ENCODE results near the gene REP15. TPM values are rescaled to one million over a fixed set of nuclear protein-coding genes. Genes with fewer than 3 reads are reported as not detected.

The REP15 gene
- total RNA-seq, 1 donor from 2014 or later, result 0.35 TPM

DNA sequence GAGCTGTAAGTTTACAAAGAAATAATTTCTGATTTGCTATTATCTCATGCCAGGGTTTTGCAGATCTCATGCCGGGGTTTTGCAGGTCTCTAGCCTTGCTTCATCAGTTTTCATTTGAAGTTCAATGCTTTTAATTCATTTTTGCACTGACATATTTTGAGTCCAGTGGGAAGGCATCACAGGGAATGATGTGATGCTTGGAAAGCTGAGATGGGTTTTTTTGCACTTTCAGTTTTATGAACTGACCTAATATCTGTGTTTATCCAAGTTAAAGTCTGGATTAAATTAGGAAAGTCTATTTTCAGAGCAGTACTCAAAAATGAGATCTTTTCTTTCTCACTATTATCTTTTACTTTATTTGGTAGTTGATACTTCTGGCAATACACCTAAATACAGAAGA is 23.6 kb upstream of the REP15 start:
- intact Hi-C loops (cut with micrococcal nuclease), result no loop called here
- ChIA-PET CTCF (no interaction called here), POLR2A (no interaction called here)

DNA sequence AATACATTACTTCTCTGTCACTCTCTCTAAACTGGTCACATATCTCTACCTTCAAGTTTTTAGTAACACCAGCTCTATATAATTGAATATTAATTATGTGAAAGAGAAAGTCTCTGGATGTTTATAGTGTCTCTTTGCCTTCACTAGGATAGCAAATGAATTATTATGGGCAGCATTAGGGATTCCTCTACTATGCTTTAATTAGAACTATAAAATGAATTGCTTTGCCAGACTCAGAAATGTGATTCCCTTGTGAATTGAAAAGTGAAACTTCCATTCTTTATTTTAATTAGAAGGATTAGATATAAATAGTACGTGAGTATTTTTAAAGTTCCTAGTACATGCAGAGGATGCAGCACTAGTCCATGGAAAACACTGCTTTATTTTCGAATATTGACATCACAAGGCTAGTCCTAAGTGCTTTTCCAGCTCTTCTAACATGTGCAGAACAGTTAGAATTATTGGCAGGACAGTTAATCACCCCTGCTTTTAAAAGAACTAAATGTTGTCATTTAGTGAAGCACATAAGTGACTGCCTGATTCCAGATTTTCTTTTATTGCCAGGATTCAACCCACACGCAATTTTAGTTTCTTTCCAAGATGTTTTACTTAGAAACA is 23.0 kb upstream of the REP15 start:
- POLR2A ChIA-PET, result no interaction called here
- Mint-ChIP-seq H3K27me3 (no peaks in the 10 kb centered on the region), H3K4me1 (no peaks in the 10 kb centered on the region), H3K36me3 (ENCODE audit: low read depth) (peaks cover 10% of the 10 kb centered on the region), H3K4me3 (no peak overlapping the region), H3K9me3 (no peaks in the 10 kb centered on the region), H3K27ac (no peak overlapping the region)
- intact Hi-C loops (cut with micrococcal nuclease), result no loop called here
- no peak for DNase-seq
- TF ChIP-seq, protein P1, sequence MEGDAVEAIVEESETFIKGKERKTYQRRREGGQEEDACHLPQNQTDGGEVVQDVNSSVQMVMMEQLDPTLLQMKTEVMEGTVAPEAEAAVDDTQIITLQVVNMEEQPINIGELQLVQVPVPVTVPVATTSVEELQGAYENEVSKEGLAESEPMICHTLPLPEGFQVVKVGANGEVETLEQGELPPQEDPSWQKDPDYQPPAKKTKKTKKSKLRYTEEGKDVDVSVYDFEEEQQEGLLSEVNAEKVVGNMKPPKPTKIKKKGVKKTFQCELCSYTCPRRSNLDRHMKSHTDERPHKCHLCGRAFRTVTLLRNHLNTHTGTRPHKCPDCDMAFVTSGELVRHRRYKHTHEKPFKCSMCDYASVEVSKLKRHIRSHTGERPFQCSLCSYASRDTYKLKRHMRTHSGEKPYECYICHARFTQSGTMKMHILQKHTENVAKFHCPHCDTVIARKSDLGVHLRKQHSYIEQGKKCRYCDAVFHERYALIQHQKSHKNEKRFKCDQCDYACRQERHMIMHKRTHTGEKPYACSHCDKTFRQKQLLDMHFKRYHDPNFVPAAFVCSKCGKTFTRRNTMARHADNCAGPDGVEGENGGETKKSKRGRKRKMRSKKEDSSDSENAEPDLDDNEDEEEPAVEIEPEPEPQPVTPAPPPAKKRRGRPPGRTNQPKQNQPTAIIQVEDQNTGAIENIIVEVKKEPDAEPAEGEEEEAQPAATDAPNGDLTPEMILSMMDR (IDR thresholded peaks at IDR 0.05), result no peak
- ATAC-seq (ENCODE audit: low read depth), result no peak
- CTCF ChIA-PET, result no interaction called here

More for the DNA sequence above, 23.6 kb upstream of the REP15 start:
- Mint-ChIP-seq H3K4me1 (no peaks in the 10 kb centered on the region), H3K4me3 (no peak overlapping the region), H3K27me3 (no peaks in the 10 kb centered on the region), H3K27ac (no peak overlapping the region), H3K36me3 (ENCODE audit: low read depth) (peaks cover 15% of the 10 kb centered on the region), H3K9me3 (no peaks in the 10 kb centered on the region)
- ATAC-seq (ENCODE audit: low read depth) (no peak), DNase-seq (no peak)
- TF ChIP-seq, protein P1 (IDR thresholded peaks at IDR 0.05), result no peak

DNA sequence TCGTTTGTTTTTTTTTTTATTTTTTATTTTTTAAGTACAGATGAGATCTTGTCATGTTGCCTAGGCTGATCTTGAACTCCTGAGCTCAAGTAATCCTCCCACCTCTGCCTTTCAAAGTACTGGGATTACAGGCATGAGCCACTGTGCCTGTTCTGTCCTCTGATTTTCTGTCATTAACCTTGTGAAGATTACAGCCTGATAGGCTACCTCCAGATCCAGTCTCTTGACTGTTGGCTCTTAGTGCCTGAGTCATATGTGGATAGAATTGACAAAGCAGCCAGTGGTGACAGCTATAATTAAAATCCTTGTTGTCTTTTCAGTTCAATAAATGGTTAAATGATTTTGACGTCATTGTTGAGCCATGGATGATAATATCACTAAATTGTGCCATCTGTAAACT is 21.3 kb upstream of the REP15 start:
- no peaks in the 10 kb centered on the region for H3K4me1 Mint-ChIP-seq
- ATAC-seq (ENCODE audit: low read depth) (no peak), DNase-seq (no peak)
- no peaks in the 10 kb centered on the region for H3K9me3 Mint-ChIP-seq
- H3K36me3 Mint-ChIP-seq (ENCODE audit: low read depth), result peaks cover 8% of the 10 kb centered on the region
- POLR2A ChIA-PET, result no interaction called here
- H3K4me3 Mint-ChIP-seq, result no peak overlapping the region
- TF ChIP-seq, protein P1 (IDR thresholded peaks at IDR 0.05), result no peak
- intact Hi-C loops (cut with micrococcal nuclease), result no loop called here
- CTCF ChIA-PET, result no interaction called here
- no peaks in the 10 kb centered on the region for H3K27me3 Mint-ChIP-seq
- no peak overlapping the region for H3K27ac Mint-ChIP-seq

DNA sequence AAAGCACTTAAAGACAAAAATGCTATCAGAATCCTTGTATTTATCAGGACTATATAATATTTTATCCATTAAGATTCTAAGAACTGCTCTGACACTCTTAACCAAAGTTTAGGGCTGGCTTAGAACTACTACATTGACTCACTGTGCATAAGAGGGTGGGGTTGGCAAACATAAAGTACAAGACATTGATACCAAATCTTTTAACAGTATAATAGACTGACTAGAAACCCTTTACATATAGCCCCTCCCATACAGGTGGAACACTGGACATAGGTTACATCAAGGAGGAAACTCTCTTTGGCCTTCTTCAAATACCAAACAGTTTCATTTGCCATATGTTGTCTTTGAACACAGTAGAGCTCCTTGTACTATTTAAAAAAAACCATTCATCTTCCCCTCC is 15.6 kb upstream of the REP15 start:
- POLR2A ChIA-PET, result no interaction called here
- TF ChIP-seq, protein P1 (IDR thresholded peaks at IDR 0.05), result no peak

DNA sequence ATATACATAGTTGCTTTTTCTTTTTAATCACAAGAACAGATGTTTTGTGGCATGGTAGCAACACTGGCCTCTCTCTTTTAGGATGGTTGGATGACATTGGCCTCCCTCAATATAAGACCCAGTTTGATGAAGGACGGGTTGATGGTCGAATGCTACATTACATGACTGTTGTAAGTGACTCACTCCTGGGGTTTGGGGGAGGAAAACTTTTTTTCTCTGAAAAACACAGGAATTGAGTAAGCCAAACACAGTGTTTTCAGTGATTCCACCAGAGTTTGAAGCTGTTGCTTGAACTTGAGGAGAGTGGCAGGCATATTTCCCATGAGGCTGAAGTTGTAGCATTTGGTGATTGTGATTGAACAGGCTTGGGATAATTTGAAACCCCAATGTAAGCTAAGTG is 13.7 kb upstream of the REP15 start:
- intact Hi-C loops (cut with micrococcal nuclease), result no loop called here
- no peak for DNase-seq
- TF ChIP-seq, protein P1 (IDR thresholded peaks at IDR 0.05), result no peak
- Mint-ChIP-seq H3K27me3 (no peaks in the 10 kb centered on the region), H3K27ac (no peak overlapping the region), H3K36me3 (ENCODE audit: low read depth) (peaks cover 10% of the 10 kb centered on the region), H3K4me3 (no peak overlapping the region), H3K4me1 (no peaks in the 10 kb centered on the region), H3K9me3 (no peaks in the 10 kb centered on the region)
- ChIA-PET CTCF (no interaction called here), POLR2A (no interaction called here)
- no peak for ATAC-seq (ENCODE audit: low read depth)

More for the DNA sequence above, 15.6 kb upstream of the REP15 start:
- peaks cover 12% of the 10 kb centered on the region for H3K36me3 Mint-ChIP-seq (ENCODE audit: low read depth)
- ATAC-seq (ENCODE audit: low read depth) (no peak), DNase-seq (no peak)
- no peaks in the 10 kb centered on the region for H3K9me3 Mint-ChIP-seq
- H3K4me1 Mint-ChIP-seq, result no peaks in the 10 kb centered on the region
- intact Hi-C loops (cut with micrococcal nuclease), result no loop called here
- H3K4me3 Mint-ChIP-seq, result no peak overlapping the region
- CTCF ChIA-PET, result no interaction called here
- no peak overlapping the region for H3K27ac Mint-ChIP-seq
- H3K27me3 Mint-ChIP-seq, result no peaks in the 10 kb centered on the region

Measured in activated B cell treated with CpG ODN at 0.5 μM for 24 hours (primary cell).